Retina (tissue), 1 donor: ENCODE results near the gene ATG16L2.
"Not testable (repeated sequence)": the region's sequence is repeated elsewhere in the genome, so short reads cannot be mapped to it uniquely, and the experiment has no call there.

ENCODE experiments used
- DNase-seq: peaks from one replicate; pipeline ENCODE4 v3.0.0-alpha.2; 2016

ATG16L2 gene

DNA sequence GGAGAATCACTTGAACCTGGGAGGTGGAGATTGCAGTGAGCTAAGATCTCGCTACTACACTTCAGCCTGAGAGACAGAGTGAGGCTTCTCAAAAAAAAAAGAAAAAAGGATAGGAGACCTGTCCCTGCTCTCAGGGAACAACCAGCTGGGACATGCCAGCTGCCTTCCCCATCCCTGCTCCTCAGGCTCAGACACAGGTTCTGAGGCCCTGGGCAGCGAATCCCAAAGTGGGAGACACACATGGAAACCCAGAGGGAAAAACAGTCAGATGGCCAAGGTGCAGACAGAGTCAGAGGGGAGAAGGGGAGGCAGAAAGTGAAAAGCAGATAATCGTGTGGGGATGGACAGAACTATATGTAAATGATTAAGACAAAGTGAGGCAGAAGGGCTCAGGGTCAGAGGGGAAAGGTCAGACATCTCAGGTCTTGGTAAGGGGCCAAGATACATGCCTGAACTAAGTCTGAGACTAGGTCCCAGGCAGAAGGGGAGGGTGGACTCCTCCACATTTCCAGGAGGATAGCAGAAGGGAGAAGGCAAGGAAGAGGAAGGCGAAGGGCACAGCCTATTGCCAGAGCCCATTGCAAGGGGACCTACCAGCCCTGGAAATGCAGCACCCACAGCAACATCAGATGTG lies 34.6 kb upstream of the ATG16L2 start:
- DNase-seq: no peak

DNA sequence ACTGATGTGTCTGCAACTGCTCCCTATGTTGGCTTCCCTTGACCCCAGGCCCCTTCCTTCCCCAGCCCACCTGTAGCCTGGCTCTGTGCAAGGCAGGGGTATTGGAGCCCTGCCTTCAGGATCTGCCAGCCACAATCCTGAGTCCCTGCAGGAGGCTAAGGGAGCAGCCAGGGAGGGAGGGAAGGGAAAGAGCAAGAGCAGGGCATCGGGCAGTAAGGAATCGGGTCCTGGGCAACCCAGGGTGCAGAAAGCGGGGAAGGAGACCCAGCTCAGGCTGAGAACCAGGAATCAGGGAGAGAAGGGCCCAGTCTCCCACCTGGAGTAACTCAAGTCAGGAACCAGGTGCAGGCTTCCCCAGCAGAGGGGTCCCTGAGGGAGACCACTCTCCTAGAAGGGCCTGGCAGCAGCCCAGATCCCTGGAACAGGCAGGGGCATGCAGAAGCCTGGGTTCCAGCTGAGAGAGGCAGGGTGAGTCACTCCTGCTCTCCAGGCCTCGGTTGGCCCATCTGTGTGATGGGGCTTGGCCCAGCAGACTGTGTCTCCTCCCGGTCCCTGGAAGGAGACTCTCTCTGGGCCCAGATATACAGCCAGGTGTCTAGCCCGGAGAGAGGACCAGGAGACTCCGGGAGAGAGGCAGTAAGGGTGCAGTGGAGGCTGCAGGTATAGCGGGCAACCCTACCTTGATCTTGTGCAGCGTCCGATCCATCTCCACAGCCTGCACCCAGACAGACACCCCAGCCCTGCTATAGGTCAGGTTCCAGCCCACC lies 33.7 kb upstream of the ATG16L2 start:
- no peak for DNase-seq

DNA sequence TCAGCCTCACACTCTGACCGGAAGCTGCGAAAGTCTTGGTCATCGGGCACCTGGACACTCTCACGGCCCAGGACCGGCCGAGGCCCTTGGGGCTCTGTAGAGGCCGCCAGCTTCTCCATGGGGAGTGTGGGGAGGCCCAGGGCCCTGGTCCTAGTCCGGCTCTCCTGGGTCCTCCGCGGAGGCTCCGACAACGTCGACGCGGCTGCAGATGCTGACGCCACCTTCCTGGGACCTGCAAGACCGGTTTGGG lies 33.2 kb upstream of the ATG16L2 start:
- no peak for DNase-seq

DNA sequence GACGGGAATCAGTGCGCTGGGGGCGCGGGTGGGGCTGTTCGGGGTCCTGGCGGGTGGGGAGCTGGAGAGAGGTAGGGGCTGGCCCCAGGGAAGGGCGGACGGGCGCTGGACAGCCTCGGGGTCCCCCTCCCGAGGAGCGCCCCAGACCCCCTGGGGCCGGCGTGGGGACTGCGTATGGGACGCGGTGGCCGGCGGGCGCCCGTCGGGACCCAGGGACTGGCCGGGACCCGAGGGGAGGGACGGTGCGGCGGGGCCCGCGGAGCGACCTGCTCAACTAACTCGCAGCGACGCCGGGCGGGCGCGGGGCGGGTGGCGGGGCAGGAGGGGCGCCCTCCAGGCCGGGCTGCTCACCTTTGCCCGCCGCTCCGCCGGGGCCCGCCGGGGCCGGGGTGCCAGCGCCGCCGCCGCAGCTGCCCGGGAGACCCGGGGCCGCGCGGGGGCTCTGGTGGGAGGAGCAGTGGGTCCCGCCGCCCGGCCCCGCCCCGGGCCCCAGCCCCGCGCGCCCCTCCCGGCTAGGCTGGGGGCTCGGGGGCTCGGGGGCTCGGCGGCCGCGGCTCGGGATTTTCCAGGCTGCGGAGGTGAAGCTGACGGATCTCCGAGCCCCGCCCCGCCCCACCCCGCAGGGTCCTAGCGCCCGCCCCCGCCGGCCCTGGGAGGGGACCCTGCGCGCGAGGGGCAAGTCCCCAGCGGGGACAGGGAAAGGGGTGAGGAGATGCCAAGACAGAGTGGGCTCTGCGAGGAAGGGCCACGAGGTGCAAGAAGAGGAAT lies 32.7 kb upstream of the ATG16L2 start:
- no peak for DNase-seq

DNA sequence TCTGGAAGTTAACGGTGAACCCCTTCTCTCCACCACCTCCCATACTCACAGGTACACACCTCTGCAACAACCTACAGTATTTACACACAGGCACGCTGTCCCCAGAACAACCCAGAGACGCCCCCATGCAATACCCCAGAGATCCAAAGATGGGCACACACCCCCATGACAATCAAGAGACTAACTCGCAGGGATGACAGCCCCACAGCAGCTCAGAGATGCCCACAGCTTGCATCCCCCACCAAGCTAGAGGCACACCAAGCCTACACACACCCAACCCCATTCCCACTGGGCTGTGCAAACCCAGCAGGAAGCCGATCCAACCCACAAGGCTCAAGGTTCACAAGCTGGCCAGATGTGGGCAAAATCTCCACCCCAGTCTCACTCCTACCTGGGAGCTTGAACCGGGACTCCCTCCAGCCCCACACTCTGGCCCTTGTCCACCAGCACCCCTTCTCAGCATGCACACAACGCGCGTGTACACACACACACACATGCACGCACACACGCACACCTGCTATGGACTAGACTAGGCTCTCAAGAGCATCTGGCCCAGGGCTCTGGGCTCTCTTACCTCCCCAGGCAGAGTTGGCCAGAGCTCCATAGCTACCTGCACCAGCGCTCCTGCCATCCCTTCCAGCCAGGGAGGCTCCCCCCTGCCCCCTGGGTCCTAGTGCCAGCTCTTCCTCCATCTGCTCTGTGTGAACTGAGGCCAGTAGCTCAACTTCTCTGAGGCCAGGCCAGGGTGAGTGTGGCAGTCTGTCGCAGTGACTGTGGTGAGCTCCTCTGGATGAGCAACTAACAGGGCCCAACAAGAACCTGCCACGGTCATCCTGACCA lies 31.9 kb upstream of the ATG16L2 start:
- peak; percentile 47 for DNase-seq

DNA sequence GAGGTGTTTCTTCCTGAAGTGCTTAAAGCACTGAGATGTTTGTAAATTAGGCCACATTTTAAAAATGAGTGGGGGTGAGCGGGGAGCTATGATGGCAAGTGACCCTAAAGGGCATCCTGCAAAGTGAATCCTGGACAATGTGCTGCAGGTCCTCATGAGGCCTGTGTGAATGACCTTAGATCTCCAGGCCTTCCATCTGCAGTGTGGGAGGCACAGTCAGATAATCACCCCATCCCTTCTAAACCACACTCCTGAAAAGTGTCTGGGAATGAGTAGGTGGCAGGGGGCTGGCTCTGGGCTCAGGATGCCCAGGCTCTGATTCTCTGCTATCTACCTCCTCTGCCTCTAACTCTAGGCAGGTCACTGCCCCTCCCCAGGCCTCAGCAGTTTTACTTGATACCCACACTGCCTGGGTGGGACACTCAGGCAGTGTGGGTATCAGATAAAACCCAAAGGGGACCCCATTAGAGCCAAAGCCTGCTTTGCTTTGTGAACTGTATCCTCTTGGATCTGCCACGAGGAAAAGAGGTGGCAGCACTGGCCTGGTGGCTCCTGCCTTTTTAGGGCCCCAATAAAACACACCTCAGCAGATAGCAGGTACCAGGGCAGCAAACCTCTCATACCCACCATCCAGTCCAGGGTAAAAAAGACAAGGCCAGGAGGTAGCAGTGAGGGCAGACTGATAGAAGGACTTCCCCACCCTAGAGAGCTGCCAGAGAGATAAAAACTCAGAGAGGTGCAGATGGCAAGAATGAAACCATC lies 30.9 kb upstream of the ATG16L2 start:
- DNase-seq: no peak

DNA sequence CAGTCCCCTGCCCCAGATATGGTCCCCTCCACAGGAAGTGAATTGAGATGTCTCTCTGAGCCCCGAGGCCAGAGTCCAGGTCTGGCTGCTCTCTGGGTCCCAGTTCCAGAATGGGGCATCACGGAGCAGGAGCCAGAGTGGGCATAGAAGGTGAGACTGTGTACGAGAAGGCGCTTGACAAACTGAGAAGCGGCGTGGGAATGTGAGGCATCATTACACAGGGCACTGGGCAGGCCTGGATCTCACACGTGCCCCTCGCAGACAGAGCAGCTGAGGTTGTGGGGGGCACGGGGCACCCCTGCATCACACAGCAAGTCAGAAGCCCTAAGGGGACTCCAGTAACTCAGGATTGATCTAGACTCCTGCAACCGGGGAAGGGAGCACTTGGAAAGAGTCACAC lies 29.5 kb upstream of the ATG16L2 start:
- no peak for DNase-seq

DNA sequence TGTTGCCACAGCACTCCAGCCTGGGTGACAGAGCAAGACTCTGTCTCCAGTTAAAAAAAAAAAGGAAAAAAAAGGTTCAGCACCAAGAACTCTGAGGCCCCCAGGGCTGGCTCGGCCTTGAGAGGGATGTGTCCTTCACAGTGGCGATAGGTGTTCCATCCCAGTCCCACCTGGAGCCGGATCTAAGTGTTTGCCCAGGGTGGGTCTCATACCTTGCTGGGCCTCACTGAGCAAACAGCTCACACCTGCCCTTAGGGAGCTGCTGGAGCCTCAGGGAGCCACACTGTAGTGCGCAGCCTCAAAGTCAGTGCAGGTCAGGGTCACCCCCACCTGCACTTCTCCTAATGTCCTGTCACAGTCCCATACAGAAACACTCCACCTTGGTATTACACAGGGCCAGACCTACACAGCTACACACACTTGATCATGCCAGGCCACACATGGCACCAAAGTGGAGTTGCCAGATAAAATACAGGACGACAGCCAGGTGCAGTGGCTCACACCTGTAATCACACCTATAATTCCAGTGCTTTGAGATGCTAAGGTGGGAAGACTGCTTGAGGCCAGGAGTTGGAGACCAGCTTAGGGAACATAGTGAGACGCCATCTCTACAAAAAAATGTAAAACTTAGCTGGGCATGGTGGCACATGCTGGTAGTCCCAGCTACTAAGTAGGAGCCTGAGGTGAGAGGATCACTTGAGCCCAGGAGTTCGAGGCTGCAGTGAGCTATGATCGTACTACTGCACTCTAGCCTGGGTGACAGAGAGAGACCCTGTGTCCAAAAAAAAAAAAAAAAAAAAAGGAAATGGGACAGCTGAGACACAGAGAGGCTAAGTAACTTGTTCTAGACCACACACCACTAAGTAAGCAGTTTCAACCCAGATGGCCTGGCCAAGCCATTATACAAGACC lies 27.7 kb upstream of the ATG16L2 start:
- no peak for DNase-seq

DNA sequence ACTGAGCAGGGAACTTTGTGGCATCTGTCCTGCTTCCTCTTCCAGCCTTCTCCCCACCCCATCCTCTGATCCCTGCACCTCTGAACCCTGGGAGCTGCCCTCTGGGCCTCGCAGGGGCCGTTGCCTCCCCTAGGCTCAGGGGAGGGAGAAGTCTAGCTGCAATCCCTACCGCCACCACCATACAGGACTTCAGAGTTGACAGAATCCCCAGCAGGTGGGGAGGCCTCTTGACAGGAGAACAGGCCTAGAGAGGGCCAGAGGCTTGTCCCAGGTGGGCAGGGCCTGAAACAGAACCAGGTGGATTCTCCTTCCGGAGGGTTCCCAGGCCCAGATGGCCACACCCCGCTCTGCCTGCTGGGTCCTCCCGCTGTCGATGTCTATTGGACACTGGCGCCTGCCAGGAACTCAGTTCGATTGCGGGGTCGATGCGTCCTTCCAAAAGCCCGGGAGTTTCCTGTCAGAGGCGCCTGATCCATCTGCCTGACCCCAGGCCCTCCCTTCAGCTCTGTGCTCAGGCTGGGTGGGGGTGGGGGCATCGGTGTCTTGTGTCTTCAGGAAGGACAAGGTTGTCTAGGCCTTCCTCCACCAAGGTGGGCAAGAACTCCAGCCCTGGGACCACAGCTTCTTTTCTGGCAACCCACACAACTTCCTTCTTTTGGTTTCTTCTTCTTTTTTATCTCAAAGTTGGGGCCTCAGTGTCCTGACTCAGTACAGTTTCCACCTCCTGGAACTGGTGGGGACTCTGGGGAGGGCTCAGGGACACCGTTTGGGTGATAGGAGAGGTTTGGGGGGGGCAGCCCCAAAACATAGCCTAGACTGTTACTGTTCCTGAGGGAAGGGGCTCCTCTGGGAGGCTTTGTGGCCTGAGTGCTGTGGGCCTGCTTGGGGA lies 26.8 kb upstream of the ATG16L2 start:
- peak; percentile 57 for DNase-seq

DNA sequence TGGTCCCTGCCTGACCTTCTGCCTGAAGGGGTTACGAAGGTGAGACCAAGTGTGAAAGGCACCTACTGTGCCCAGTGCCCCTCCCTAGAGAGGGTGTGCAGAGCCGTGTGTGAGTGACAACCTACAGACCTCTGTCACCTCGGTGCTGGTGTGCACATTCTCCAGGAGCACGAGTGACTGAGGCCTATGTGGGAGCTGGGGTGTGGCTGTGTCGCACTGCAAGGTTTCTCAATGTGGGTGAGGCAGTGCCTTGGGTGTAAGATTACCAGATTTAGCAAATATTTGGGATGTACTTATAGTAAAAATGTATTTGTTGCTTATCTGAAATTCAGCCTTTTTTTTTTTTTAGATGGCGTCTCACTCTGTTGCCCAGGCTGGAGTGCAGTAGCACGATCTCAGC lies 26.0 kb upstream of the ATG16L2 start:
- DNase-seq: no peak

DNA sequence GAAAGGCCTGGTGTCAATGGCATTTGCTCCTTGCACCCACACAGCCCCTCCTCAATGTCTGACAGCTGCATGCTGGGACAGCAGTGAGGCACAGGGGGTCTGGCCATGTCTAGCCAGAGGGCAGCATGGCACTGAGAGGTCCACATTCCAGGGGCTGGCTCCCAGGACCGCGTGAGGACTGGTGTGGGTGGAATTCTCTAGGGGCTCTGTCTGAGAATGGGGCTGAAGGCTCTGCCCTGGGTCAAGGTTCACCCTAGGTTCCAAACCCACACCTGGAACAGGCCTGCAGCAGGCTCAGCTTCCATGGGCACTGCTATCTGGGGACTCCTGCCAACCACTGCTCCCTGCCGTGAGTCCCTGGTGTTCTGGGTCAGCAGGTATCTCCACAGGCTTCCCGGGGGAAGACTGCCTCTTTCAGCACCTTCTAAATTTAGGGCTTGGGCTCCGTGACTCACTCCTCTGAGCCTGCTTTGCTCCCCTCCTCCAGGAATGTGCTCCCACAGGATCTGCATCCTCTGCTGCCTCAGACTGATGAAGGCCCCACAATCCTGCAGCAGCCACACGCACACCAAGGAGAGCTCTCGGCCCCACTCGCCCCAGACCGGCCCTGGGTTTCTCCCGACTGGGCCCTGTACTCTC lies 24.6 kb upstream of the ATG16L2 start:
- DNase-seq: no peak

DNA sequence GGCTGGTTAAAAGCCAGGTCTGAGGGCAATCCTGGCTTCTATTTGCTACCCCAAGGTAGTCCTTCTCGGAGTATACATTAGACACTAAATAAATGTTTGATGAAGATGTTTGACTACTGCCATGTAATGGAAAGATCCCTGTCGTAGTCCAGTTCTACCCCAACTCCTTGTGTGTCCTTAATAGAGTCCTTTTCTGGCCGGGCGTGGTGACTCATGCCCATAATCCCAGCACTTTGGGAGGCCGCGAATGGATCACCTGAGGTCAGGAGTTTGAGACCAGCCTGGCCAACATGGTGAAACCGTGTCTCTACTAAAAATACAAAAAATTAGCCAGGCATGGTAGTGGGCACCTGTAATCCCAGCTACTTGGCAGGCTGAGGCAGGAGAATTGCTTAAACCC lies 23.0 kb upstream of the ATG16L2 start:
- not testable (repeated sequence) for DNase-seq

DNA sequence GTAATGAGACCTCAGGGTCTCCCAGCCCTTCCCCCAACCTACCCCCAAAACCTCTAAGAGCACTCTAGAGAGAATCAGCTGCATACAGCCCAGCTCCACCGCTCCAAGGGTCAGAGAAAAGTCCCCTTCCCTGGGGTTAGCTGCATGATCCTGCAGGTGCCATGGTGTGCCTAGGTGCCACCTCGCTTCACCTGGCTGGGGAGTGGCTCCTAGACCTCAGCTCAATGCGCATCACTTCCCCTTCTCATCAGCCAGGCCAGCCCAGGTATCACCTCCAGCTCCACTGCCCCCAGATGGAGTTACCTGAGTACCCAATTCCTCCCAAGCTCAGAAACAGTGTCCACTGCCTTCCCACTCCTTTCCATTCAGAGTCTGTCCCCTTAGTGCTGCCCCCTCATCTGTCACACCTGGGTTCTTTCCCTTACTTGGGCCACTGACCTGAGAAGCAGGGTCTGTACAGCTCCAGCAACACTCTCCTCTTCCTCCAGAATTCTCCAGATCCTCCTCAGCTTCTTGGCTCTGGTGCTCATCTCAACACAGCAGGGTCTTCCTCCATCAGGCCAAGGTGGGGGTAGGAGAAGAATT lies 21.7 kb upstream of the ATG16L2 start:
- no peak for DNase-seq

DNA sequence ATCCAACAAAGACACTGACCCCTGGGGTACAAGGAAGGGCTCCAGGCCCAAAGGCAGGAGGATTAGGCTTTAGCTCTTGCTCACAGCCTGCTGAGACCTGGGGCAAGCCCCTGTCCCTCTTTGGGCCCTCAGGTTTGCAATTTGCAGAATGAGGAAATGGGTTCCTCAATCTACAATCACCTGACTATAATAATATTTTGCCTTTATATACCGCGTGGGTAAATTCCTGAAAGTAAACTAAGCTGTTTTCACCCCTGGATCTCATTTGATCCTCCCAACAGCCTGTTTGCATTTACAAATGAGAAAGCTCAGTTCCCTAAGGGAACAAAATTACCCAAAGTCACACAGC lies 21.2 kb upstream of the ATG16L2 start:
- DNase-seq: no peak

DNA sequence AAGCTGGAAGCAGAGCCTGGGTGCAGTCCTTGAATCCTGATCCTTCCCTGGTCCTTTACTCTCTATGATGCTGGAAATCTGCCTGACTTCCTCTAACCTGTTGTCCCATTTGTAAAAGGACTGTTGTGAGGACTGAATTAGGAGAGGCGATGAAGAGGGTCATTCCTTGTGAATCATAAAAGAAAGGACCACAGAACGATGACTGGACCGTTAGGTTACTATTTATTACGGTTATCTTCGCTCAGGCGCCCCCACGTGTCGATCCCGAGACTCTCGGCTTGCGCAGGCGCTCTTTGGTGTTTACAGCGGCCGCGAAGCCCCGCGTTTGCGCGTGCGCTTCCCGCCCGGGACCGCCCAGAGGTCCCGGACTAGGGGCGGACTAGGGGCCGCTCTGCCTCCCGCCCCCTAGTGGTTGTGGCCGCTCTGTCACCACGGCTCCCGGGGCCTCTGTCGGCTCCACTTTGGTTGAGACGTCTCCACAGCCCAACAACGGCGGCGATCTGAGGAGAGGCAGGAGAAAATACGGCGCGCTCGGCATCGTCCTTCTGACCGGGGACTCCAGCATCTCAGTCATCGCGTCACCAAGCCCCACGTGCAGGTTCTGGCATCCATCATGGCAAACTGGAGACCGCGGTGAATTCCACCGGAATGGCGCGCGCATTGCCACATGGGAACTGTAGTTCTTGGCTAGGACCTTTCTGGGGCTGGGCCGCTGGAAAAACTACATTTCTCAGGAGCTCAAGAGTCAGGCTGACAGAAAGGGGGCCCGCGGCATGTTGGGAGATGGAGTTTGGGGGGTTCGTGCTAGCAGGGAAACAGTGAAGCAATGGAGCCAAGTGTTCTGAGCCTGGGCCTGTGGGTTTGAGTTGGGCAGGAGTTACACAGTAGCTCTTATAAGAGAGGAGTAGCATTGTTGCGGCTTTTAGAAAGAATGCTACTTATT lies 20.5 kb upstream of the ATG16L2 start, which contains the start of gene STARD10:
Gene STARD10, minus strand, starts transcription at position 623 of the 943 bp plus-strand sequence. CDS start 12,866 bp downstream, outside the sequence.
- peak; percentile 100 for DNase-seq

DNA sequence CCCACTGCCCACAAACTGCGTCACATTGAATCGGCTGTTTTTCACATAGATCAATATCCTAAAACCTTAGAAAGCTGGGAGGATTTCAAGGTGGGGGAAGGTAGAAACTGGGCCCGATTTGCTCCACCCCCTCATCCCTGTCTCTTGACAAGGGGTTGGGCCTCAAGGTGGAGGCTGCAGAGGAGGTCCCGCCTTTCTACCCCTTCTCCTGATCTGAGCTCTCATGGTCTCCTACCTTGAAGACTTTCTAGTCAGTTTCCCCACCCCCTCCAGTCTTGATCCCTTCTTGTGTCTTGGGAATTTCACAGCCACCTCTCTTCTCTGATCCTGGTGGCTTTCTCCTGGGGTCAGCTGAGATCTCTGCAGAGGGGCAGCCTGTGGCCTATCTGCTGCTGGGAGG lies 15.8 kb upstream of the ATG16L2 start:
- DNase-seq: no peak

DNA sequence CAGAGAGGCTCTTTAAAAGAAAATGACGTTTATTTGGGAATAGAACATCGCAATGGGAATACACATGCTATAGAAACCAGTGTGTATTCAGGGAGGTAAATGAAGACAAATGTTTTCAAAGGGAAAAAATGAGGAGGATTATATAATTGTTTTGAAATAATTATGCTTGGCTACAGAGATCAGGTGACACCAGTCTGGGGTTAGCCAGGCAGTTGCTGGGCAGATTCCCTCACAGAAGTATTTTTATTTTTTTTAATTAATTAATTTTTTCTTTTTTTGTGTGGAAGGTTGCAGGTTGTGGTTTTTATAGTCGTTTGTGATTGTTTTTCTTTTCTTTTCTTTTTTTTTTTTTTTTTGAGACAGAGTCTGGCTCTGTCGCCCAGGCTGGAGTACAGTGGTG lies 14.8 kb upstream of the ATG16L2 start:
- DNase-seq: no peak

DNA sequence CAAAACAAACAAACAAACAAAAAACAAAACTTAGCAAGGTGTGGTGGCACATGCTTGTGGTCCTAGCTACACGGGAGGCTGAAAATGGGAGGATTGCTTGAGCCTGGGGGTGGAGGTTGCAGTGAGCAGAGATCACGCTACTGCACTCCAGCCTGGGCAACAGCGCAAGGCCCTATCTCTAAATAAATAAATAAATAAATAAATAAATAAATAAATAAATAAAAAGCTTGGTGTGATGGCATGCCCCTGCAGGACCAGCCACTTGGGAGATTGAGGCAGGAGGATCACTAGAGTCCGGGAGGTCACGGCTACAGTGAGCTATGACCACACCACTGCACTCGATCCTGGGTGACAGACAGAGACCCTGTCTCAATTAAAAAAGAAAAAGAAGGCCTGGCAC lies 11.4 kb upstream of the ATG16L2 start:
- DNase-seq: no peak
